GM12864 (cell line): ENCODE measurements around the gene PODXL.

Experiments
- DNase-seq: peaks from one replicate; pipeline ENCODE4 v3.0.0-alpha.2; 2011; ENCODE audit warnings: low read depth
- H3K4me3 ChIP-seq: 2 replicates; pipeline ENCODE4 v1.5.1; 2011; ENCODE audit warnings: mild to moderate bottlenecking, low read depth, low read length, control low read depth
- TF ChIP-seq, protein P1 (sequence below): IDR thresholded peaks from 2 replicates; pipeline ENCODE4 v1.5.1; 2011; ENCODE audit warnings: low read depth, mild to moderate bottlenecking, moderate library complexity, low read length, control low read depth, inconsistent platforms; ENCODE audit errors: missing control alignments

PODXL gene

GRCh38 chr7:131555552-131556052, 826 bp downstream of the PODXL start:
- TF ChIP-seq, protein P1, sequence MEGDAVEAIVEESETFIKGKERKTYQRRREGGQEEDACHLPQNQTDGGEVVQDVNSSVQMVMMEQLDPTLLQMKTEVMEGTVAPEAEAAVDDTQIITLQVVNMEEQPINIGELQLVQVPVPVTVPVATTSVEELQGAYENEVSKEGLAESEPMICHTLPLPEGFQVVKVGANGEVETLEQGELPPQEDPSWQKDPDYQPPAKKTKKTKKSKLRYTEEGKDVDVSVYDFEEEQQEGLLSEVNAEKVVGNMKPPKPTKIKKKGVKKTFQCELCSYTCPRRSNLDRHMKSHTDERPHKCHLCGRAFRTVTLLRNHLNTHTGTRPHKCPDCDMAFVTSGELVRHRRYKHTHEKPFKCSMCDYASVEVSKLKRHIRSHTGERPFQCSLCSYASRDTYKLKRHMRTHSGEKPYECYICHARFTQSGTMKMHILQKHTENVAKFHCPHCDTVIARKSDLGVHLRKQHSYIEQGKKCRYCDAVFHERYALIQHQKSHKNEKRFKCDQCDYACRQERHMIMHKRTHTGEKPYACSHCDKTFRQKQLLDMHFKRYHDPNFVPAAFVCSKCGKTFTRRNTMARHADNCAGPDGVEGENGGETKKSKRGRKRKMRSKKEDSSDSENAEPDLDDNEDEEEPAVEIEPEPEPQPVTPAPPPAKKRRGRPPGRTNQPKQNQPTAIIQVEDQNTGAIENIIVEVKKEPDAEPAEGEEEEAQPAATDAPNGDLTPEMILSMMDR = no peak
- peak overlapping the region; percentile 53 for H3K4me3 ChIP-seq
- DNase-seq = no peak

GRCh38 chr7:131554880-131555516, 1.4 kb downstream of the PODXL start:
- TF ChIP-seq, protein P1 = no peak
- no peak overlapping the region for H3K4me3 ChIP-seq

DNA sequence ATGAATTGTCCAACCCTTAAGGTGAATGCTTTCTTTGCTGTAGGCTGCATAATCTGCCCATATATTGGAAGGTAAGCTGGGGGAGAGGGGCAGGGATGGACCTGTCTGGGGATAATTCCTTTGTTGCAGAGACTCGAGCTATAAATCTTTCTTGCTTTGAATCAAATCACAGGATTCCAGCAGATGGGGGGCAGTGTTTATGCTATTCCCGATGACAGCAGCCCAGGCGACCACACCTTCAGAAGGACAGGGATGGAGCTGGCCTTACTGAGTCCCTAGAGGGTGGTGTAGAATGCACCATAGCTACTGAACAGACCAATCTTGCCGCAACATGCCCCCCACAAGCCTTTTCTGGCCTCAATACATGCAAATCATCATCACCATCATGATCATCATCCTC, 2.5 kb downstream of the PODXL start:
- TF ChIP-seq, protein P1 = no peak
- DNase-seq = no peak
- no peak overlapping the region for H3K4me3 ChIP-seq

More at GRCh38 chr7:131554880-131555516, 1.4 kb downstream of the PODXL start:
- DNase-seq = no peak

DNA sequence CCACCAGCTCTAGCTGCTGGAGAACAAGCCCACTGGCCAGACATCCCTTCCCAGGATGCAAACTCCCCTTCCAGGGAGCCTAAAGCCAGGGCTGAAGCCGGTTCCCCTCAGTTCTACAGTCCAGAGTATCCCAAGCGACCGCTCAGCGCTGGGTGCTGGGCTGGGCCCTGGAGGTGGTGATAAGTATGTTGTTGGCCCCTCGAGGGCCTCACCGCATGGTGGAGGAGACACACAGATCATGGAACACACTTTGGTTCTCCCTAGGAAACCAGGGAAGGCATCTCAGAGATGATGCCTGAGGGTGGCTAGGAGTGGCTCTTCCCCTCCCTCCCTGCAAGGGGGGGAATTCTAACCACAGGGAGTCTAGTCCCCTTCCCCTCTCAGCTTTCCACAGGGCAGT, 4.4 kb downstream of the PODXL start:
- H3K4me3 ChIP-seq = no peak overlapping the region
- TF ChIP-seq, protein P1 = no peak
- no peak for DNase-seq

- DNase-seq = no peak
- TF ChIP-seq, protein P1 = no peak
- no peak overlapping the region for H3K4me3 ChIP-seq
Observed at GRCh38 chr7:131550846-131551245, 5.6 kb downstream of the PODXL start.

DNA sequence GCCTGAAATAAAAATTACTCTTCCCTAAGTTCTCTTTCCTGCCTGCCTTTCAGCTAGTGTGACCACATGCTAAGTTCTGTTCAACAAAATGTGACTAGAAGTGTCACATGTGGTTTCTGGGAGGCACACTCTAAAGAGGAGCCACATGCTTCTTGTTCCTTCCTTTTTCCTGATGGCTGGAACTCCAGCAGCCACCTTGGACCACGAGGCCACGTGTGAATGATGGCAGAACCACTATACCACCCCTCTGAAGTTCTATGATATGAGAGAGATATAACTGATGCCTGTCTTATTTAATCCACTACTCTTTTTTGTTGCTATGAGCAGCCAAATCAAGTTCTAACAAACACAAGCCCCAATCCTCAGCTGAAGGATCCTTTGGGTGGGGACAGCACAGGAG, 8.1 kb downstream of the PODXL start:
- H3K4me3 ChIP-seq = no peak overlapping the region
- no peak for DNase-seq
- TF ChIP-seq, protein P1 = no peak

DNA sequence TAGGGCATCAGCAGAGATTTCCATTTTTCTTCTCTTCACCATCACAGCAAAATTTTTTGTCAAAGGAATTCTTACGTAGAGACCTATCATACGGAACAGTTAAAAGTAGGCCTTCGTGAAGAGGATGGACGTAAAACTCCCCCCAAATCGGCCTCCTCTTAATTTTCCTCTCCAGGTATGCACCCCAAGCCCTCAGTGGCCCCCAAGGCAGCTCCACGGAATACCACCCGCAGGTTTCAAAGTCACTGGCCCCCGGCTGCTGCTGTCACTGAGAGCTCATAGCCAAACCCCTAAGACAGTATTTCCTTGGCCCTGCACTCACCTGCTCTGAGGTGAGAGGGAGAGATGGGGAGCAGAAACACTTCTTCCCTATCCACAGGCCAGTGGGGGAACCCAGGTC, 8.8 kb downstream of the PODXL start:
- TF ChIP-seq, protein P1 = no peak
- DNase-seq = no peak
- H3K4me3 ChIP-seq = no peak overlapping the region
